Measurements from ENCODE around the gene PARL. TPM values are rescaled to one million over a fixed set of nuclear protein-coding genes. Genes with fewer than 3 reads are reported as not detected.

The PARL gene
- total RNA-seq, 1 donor from 2014 or later: 36.6 TPM

DNA sequence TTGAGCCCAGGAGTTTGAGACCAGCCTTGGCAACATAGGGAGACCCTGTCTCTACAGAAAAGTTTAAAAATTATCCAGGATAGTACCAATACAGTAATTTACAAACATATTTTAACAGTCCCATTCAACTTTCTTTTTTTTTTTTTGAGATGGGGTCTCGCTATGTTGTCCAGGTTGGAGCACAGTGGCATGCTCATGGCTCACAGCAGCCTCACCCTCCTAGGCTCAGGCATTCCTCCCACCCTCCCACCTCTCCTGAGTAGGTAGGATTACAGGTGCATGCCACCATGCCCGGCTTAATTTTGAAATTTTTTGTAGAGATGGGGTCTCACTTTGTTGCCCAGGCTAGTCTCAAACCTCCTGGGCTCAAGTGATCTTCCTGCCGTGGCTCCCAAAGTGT is 46.8 kb downstream of the PARL start:
- DNase-seq (ENCODE audit: extremely low spot score in 2 of 2): no peak
- Histone ChIP-seq H3K36me3 (peaks cover 0 to 59% of the 10 kb centered on the region in 2 donors), H3K9me3 (no peaks in the 10 kb centered on the region), H3K4me1 (no peaks in the 10 kb centered on the region), H3K27ac (no peak overlapping the region), H3K27me3 (no peaks in the 10 kb centered on the region), H3K4me3 (no peak overlapping the region)
- no peak for TF ChIP-seq POLR2AphosphoS5 (IDR thresholded peaks at IDR 0.05; ENCODE audit: insufficient read depth in 1 of 2, low read depth in 1 of 2)
- TF ChIP-seq, protein P1, sequence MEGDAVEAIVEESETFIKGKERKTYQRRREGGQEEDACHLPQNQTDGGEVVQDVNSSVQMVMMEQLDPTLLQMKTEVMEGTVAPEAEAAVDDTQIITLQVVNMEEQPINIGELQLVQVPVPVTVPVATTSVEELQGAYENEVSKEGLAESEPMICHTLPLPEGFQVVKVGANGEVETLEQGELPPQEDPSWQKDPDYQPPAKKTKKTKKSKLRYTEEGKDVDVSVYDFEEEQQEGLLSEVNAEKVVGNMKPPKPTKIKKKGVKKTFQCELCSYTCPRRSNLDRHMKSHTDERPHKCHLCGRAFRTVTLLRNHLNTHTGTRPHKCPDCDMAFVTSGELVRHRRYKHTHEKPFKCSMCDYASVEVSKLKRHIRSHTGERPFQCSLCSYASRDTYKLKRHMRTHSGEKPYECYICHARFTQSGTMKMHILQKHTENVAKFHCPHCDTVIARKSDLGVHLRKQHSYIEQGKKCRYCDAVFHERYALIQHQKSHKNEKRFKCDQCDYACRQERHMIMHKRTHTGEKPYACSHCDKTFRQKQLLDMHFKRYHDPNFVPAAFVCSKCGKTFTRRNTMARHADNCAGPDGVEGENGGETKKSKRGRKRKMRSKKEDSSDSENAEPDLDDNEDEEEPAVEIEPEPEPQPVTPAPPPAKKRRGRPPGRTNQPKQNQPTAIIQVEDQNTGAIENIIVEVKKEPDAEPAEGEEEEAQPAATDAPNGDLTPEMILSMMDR (IDR thresholded peaks at IDR 0.05): no peak
- intact Hi-C loops (cut with DNase I): no loop called here

DNA sequence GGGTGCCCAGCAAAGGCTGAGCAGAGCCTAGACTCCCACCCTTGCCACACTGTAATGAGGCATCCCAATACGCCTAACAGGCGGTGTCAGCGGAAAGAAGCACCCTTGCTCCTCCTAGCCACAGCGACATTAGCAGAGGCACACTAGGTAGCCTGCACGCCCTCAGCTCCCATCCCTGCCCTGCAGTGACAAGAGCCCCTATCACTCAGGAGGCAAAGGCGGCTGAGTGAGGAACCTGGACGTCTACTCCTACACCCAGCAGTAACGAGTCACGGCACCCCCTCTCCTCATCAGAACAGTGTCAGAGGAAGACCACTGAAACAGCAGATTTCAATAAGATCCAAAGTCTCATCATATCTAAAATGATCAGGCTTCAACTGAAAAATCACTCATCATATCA is 47.3 kb downstream of the PARL start:
- H3K36me3 ChIP-seq: peaks cover 0 to 57% of the 10 kb centered on the region in 2 donors
- no peaks in the 10 kb centered on the region for H3K27me3 ChIP-seq
- no peaks in the 10 kb centered on the region for H3K9me3 ChIP-seq
- no peak for DNase-seq (ENCODE audit: extremely low spot score in 2 of 2)
- TF ChIP-seq POLR2A (IDR thresholded peaks at IDR 0.05): no peak
- no peak for TF ChIP-seq POLR2AphosphoS5 (IDR thresholded peaks at IDR 0.05; ENCODE audit: insufficient read depth in 1 of 2, low read depth in 1 of 2)
- TF ChIP-seq, protein P1 (IDR thresholded peaks at IDR 0.05): no peak
- no peak overlapping the region for H3K4me3 ChIP-seq
- H3K4me1 ChIP-seq: no peaks in the 10 kb centered on the region
- H3K27ac ChIP-seq: no peak overlapping the region
- intact Hi-C loops (cut with DNase I): no loop called here

- H3K4me1 ChIP-seq: no peaks in the 10 kb centered on the region
- no peak overlapping the region for H3K27ac ChIP-seq
- H3K27me3 ChIP-seq: no peaks in the 10 kb centered on the region
- intact Hi-C loops (cut with DNase I): no loop called here
- no peak overlapping the region for H3K4me3 ChIP-seq
- H3K36me3 ChIP-seq: peaks cover 0 to 27% of the 10 kb centered on the region in 2 donors
- no peak for DNase-seq (ENCODE audit: extremely low spot score in 2 of 2)
- TF ChIP-seq, protein P1 (IDR thresholded peaks at IDR 0.05): no peak
- TF ChIP-seq POLR2A (IDR thresholded peaks at IDR 0.05) (no peak), POLR2AphosphoS5 (IDR thresholded peaks at IDR 0.05; ENCODE audit: insufficient read depth in 1 of 2, low read depth in 1 of 2) (no peak)
- no peaks in the 10 kb centered on the region for H3K9me3 ChIP-seq
Measured at GRCh38 chr3:183833516-183833915, 51.2 kb downstream of the PARL start.

GRCh38 chr3:183830187-183830586 is 54.5 kb downstream of the PARL start:
- Histone ChIP-seq H3K4me3 (no peak overlapping the region), H3K4me1 (peaks cover 9% of the 10 kb centered on the region), H3K36me3 (peaks cover 0 to 22% of the 10 kb centered on the region in 2 donors), H3K27me3 (no peaks in the 10 kb centered on the region), H3K9me3 (no peaks in the 10 kb centered on the region), H3K27ac (no peak overlapping the region)
- intact Hi-C loops (cut with DNase I): no loop called here
- TF ChIP-seq POLR2A (IDR thresholded peaks at IDR 0.05): no peak
- TF ChIP-seq POLR2AphosphoS5 (IDR thresholded peaks at IDR 0.05; ENCODE audit: insufficient read depth in 1 of 2, low read depth in 1 of 2): no peak
- TF ChIP-seq, protein P1 (IDR thresholded peaks at IDR 0.05): no peak
- no peak for DNase-seq (ENCODE audit: extremely low spot score in 2 of 2)

DNA sequence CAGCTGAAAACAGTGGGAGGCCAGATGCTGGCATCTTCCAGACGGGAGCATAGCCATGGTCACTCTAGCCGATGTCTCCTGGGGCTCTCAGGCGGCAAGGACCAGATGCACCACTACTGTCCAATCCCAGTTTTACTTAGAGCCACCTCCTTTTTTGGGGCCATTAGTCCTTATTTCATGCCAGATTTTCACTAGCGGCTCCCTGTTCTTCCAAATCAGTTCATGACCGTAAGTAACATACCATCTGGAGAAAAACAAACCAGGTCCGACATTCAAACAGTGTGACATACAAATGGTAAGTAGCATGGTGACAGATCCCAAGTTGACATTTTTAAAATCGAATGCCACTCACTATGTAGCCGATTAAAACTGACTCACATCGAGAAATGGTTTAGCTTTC is 55.2 kb downstream of the PARL start:
- intact Hi-C loops (cut with DNase I): no loop called here
- H3K4me1 ChIP-seq: peaks cover 15% of the 10 kb centered on the region
- DNase-seq (ENCODE audit: extremely low spot score in 2 of 2): no peak
- no peaks in the 10 kb centered on the region for H3K27me3 ChIP-seq
- H3K27ac ChIP-seq: no peak overlapping the region
- TF ChIP-seq, protein P1 (IDR thresholded peaks at IDR 0.05): no peak
- TF ChIP-seq POLR2AphosphoS5 (IDR thresholded peaks at IDR 0.05; ENCODE audit: insufficient read depth in 1 of 2, low read depth in 1 of 2) (no peak), POLR2A (IDR thresholded peaks at IDR 0.05) (no peak)
- no peaks in the 10 kb centered on the region for H3K9me3 ChIP-seq
- peaks cover 0 to 22% of the 10 kb centered on the region in 2 donors for H3K36me3 ChIP-seq
- H3K4me3 ChIP-seq: no peak overlapping the region
